Calu3 (cell line): ENCODE measurements around the gene ZBTB2. TPM values are rescaled to one million over a fixed set of nuclear protein-coding genes. Genes with fewer than 3 reads are reported as not detected.
A peak's percentile ranks its signal among the peaks of the same experiment; 100 is the strongest.
"Not testable (repeated sequence)": the region's sequence is repeated elsewhere in the genome, so short reads cannot be mapped to it uniquely, and the experiment has no call there.

Experiments
- BruUV-seq: library from RNA; stranded (reverse); fragments of 400-500 nt; replicated peaks from 2 replicates; lab custom pipeline; 2021; lab: Mats Ljungman, UMichigan
- CTCF ChIA-PET: fragments of 300-600 bp; sonication (Branson Sonifier 250); formaldehyde crosslinking; loops from one replicate; lab custom pipeline; 2022; ENCODE audit warnings: antibody characterized with exemption; lab: Charles Lee
- DNase-seq: peaks from one replicate; pipeline ENCODE4 v3.0.0; 2022
- H3K27ac Mint-ChIP-seq: one replicate; pipeline ENCODE4 v1.8.0; 2022; ENCODE audit warnings: mixed read lengths; ENCODE audit not compliant: unreplicated experiment
- H3K27me3 Mint-ChIP-seq: one replicate; pipeline ENCODE4 v1.8.0; 2022; ENCODE audit warnings: mixed read lengths; ENCODE audit not compliant: unreplicated experiment
- H3K36me3 Mint-ChIP-seq: one replicate; pipeline ENCODE4 v1.8.0; 2022; ENCODE audit warnings: mild to moderate bottlenecking, moderate library complexity, mixed read lengths; ENCODE audit not compliant: insufficient read depth, unreplicated experiment
- H3K4me1 Mint-ChIP-seq: one replicate; pipeline ENCODE4 v1.8.0; 2022; ENCODE audit warnings: mild to moderate bottlenecking, low read depth, mixed read lengths; ENCODE audit not compliant: unreplicated experiment
- H3K4me3 Mint-ChIP-seq: one replicate; pipeline ENCODE4 v1.8.0; 2022; ENCODE audit warnings: mild to moderate bottlenecking, low read depth, moderate library complexity, mixed read lengths; ENCODE audit not compliant: unreplicated experiment
- H3K9me3 Mint-ChIP-seq: one replicate; pipeline ENCODE4 v1.8.0; 2022; ENCODE audit warnings: low read depth, mixed read lengths; ENCODE audit not compliant: unreplicated experiment
- intact Hi-C: fragments of 100-400 bp; cut with micrococcal nuclease; formaldehyde crosslinking; loops from one replicate; pipeline ENCODE4 v1.10.0; 2022; ENCODE audit not compliant: unreplicated experiment
- total RNA-seq: library from RNA; stranded (reverse); gene quantifications from 2 replicates; pipeline ENCODE4 v1.2.3, GENCODE V29; 2022
- TF ChIP-seq, protein P1 (sequence below): fragments of 200-600 bp; IDR thresholded peaks from one replicate; pipeline ENCODE4 v1.8.0; 2022; ENCODE audit warnings: antibody characterized with exemption; ENCODE audit not compliant: unreplicated experiment

Gene ZBTB2
- total RNA-seq, 1 experiment from 2014 or later, result 15.7 TPM

DNA sequence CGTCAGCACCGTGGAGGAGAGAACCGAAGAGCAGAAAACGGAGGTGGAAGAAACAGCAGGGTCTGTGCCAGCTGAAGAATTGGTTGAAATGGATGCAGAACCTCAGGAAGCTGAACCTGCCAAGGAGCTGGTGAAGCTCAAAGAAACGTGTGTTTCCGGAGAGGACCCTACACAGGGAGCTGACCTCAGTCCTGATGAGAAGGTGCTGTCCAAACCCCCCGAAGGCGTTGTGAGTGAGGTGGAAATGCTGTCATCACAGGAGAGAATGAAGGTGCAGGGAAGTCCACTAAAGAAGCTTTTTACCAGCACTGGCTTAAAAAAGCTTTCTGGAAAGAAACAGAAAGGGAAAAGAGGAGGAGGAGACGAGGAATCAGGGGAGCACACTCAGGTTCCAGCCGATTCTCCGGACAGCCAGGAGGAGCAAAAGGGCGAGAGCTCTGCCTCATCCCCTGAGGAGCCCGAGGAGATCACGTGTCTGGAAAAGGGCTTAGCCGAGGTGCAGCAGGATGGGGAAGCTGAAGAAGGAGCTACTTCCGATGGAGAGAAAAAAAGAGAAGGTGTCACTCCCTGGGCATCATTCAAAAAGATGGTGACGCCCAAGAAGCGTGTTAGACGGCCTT is 41.6 kb downstream of the ZBTB2 start:
- no peaks in the 10 kb centered on the region for H3K9me3 Mint-ChIP-seq
- H3K4me3 Mint-ChIP-seq, result no peak overlapping the region
- TF ChIP-seq, protein P1, sequence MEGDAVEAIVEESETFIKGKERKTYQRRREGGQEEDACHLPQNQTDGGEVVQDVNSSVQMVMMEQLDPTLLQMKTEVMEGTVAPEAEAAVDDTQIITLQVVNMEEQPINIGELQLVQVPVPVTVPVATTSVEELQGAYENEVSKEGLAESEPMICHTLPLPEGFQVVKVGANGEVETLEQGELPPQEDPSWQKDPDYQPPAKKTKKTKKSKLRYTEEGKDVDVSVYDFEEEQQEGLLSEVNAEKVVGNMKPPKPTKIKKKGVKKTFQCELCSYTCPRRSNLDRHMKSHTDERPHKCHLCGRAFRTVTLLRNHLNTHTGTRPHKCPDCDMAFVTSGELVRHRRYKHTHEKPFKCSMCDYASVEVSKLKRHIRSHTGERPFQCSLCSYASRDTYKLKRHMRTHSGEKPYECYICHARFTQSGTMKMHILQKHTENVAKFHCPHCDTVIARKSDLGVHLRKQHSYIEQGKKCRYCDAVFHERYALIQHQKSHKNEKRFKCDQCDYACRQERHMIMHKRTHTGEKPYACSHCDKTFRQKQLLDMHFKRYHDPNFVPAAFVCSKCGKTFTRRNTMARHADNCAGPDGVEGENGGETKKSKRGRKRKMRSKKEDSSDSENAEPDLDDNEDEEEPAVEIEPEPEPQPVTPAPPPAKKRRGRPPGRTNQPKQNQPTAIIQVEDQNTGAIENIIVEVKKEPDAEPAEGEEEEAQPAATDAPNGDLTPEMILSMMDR, result no peak
- CTCF ChIA-PET, result no interaction called here
- H3K4me1 Mint-ChIP-seq, result no peaks in the 10 kb centered on the region
- H3K27me3 Mint-ChIP-seq, result no peaks in the 10 kb centered on the region
- DNase-seq, result no peak
- H3K27ac Mint-ChIP-seq, result no peak overlapping the region
- peaks cover 21% of the 10 kb centered on the region for H3K36me3 Mint-ChIP-seq
- intact Hi-C loops, result no loop called here
- TSS peak; percentile 28 for BruUV-seq

DNA sequence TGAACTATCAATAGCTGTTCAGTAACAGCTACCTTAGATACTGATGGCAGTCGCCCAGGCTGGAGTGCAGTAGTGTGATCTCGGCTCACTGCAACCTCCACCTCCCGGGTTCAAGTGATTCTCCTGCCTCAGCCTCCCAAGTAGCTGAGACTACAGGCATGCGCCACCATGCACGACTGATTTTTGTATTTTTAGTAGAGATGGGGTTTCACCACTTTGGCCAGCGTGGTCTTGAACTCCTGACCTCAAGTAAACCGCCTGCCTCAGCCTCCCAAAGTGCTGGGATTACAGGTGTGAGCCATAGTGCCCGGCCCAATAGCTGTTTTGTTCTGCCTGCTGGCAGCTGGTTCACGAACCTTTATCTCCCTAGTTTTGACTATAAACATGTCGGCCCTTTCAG is 48.6 kb downstream of the ZBTB2 start:
- H3K9me3 Mint-ChIP-seq, H3K36me3 Mint-ChIP-seq, BruUV-seq, H3K27ac Mint-ChIP-seq, DNase-seq, H3K4me3 Mint-ChIP-seq, H3K27me3 Mint-ChIP-seq, H3K4me1 Mint-ChIP-seq, intact Hi-C loops: not testable (repeated sequence)
- CTCF ChIA-PET, result interaction anchor here (0.5 kb wide), 1 partner anchor 32 kb away, joined by 3 read pairs; no protein-coding TSS in a partner anchor

DNA sequence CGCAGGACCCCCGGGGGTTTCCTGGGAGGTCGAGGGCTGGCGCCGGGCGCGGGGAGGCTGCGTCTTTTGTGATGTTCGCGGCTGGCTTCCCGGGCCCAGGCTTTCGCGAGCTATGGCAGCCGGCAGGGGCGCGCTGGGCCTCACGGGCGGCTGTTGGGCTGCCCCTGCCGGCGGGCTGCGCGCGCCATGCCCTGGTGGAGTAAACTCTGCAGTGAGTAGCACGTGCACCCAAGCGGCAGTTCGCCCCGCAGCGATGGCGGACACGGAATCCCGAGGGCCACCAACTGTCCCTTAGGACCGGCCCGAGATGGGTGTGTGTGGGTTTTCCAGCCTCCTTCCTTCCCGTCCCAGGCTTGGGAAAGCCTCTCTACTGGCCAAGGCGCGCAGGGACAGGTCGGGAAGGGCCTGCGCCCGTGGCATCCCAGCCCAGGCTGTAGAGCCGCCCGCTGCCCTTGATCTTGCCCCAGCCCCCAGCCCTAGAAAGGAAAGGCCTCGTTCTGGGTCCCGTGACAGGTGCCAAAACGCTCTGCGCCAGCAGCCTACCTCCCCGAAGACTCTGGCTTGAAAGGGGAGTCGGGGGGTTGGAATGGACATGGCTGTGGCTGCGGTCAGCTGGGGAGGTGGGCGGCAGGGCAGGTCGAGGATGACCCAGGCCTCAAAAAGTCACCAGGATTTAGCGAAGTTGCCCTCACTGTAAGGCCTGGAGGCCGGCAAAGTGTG is 49.7 kb downstream of the ZBTB2 start:
- TF ChIP-seq, protein P1, result no peak
- no peak for DNase-seq
- no peaks in the 10 kb centered on the region for H3K4me1 Mint-ChIP-seq
- H3K4me3 Mint-ChIP-seq, result no peak overlapping the region
- no peaks in the 10 kb centered on the region for H3K9me3 Mint-ChIP-seq
- H3K27me3 Mint-ChIP-seq, result no peaks in the 10 kb centered on the region
- CTCF ChIA-PET, result interaction anchor here (0.6 kb wide), 1 partner anchor 127 kb away, joined by 5 read pairs; no protein-coding TSS in a partner anchor
- H3K36me3 Mint-ChIP-seq, result no peaks in the 10 kb centered on the region
- H3K27ac Mint-ChIP-seq, result no peak overlapping the region
- intact Hi-C loops, result no loop called here
- no TSS peak for BruUV-seq

DNA sequence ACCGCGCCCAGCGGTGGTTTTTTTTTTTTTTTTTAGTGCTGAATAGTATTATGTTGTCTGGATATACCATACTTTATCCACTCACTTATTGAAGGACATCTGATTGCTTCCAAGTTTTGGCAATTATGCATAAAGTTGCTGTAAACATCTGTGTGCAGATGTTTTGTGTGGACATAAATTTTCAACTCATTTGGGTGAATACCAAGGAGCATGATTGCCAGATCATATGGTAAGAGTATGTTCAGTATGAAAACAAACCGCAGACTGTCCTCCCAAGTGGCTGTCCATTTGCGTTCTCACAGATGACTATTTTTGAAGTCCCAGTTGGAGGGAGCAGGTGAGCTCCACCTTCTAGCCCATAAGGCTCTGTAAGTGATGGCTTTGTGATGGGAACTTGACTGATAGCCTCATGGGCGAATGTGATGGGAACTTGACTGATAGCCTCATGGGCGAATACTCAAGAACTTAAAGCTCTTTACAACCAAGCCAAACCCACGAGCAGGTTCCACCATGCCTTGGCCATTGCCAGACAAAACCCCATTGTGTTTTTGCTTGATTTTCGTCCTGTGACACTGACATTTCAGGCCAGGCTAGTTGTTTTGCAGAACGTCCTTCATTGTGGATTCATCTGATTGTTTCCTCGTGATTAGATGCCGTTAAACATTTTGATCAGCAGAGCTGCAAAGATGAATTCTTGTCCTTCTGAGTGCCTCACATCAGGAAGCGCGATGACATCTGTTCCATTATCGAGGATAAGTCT is 51.0 kb downstream of the ZBTB2 start:
- H3K9me3 Mint-ChIP-seq, result no peaks in the 10 kb centered on the region
- no peak overlapping the region for H3K4me3 Mint-ChIP-seq
- no peaks in the 10 kb centered on the region for H3K27me3 Mint-ChIP-seq
- BruUV-seq, result no TSS peak
- H3K27ac Mint-ChIP-seq, result no peak overlapping the region
- CTCF ChIA-PET, result no interaction called here
- TF ChIP-seq, protein P1, result no peak
- no peak for DNase-seq
- intact Hi-C loops, result no loop called here
- no peaks in the 10 kb centered on the region for H3K36me3 Mint-ChIP-seq
- H3K4me1 Mint-ChIP-seq, result no peaks in the 10 kb centered on the region
